Pons (tissue), 1 donor: ENCODE data around the gene ABTB2.
"Not testable (repeated sequence)": the region's sequence is repeated elsewhere in the genome, so short reads cannot be mapped to it uniquely, and the experiment has no call there.

Experiments used
- DNase-seq: peaks from one replicate; pipeline ENCODE4 v3.0.0-alpha.2; 2016; ENCODE audit warnings: low spot score

The ABTB2 gene

DNA sequence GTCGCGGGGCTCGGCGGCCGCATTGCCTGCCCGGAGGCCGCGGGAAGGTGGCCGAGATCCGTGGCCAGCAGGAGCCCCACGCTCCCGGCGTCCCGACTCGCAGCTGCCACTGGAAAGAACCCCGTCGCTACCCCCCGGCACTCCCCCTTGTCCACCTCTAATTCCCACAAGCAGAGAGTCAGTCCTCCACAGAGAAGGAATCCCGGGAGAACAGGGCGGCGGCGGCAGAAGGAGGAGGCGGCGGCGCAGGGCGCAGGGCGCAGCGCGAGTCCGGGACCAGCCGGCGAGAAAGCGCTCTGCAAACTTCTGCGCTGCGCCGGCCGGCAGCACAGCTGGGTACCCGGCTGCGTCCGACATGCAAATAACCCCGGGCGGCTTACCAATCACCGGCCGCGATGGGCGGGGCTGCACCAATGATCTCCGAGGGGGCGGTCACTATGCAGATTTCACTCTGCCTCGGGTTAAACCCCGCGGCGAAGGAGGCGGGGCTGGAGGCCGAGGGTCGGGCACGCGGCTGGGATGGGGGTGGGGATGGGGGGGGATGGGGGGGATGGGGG, at the start of gene ABTB2:
TSS of gene ABTB2 (minus strand) at position 310 of the 557 bp plus-strand sequence.
- peak; percentile 96 for DNase-seq

DNA sequence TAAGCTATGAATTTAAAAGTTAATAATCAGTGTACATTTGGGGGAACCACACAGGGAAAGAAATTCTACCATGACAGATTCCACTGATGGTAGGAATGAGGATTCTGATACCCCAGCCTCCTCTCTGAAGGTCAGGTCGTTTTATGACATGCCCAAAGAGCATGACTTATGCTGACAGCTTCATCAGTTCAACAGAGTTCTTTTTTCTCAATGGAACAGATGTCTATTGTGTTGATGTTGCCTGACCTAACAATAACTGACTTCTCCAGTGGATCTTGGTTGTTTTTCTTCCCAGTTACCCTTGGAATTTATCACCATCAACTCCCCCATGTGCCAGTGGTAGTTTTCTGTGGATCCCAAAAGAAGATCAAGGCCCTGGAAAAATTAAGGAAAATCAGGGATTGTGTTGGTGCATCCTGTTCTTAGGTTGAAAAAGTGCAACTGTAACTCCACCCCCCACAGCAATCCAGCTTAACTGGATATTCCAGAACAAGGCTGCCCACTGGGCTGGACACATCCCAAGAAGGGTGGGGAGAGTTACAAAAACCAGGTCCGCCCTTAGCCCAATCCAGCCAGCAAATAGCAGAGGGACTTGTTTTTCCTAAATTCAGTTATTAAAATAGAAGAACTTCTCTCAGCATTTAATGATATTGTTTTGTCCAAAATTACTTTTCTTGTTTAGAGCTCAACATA, 49.5 kb upstream of the ABTB2 start:
- DNase-seq, result peak; percentile 84

DNA sequence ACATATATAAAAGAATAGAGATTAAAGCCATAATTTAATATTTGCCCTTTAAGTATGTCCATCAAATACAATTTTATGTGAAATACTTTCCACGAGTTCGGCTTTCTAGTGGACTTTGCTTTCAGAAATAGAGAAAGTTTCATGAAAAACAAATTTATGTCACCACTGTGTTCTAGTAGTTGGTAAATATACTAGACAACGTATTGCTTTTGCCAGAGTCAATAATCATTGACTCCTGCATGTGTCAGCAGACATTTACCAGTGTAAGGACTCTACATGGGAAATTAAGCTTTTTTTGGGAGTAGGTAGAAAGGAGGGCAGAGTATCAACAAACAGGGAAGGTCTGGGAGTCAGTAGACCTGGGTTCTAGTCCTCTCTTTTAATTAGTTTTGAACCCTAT, 48.6 kb upstream of the ABTB2 start:
- no peak for DNase-seq

DNA sequence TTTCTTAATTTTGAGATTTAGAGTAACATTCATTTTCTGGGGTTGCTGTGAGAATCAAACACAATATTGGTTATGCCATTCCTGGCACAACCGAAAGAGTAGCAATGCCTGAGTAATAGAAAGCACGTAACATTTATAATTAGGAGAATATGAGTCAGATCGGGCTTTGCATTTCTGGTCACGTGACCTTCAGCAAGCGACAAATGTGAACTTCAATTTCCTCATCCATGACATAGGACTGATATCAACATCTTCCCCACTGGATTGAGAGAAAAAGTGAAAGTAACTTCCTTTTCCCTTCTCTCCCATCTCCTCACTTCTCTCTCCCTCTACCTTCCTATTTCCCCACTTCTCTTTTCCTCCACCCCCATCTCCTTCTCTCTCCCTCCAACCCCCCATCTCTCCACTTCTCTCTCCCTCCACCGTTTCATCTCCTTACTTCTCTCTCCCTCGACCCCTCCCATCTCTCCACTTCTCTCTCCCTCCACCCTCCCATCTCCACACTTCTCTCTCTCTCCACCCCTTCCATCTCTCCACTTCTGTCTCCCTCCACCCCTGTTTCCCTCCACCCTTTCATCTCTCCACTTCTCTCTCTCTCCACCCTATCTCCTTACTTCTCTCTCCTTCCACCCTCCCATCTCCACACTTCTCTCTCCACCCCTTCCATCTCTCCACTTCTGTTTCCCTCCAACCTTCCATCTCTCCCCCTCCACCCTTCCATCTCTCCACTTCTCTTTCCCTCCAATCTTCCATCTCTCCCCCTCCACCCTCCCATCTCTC, 47.5 kb upstream of the ABTB2 start:
- no peak for DNase-seq

DNA sequence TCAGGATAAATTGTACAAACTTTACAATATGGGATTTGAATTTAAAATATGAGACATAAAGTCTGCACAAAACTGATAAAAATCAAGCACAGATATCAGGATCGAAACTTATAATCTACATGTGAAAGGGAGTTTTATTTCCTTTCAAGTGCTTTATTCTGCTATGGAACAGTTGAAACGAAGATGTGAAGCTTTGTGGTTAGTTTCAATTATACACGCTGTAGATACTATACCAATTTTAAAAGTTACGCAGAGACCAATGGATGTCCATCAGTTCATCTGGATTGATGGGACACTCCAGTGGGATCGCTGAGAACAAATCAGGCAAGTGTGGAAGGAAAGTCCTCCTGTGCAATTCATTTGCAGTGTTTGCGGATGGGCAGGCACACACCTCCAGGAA, 46.5 kb upstream of the ABTB2 start:
- DNase-seq, result no peak

DNA sequence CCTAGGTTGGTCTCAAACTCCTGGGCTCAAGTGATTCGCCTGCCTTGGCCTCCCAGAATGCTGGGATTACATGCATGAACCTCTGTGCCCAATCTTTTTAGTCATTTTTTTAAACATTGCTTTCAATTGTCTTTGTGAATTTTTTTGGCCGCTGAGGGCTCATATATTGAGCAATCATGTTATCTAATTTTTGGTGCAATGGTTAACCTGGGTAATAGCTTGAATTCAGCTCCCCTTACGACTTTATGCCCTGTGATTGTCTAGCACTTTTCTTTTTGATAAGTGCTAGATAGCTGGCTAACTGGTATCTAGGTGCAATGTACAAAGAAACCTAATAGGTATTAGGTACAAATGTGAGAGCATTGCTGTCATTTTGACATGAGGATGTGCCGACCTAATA, 45.6 kb upstream of the ABTB2 start:
- no peak for DNase-seq

DNA sequence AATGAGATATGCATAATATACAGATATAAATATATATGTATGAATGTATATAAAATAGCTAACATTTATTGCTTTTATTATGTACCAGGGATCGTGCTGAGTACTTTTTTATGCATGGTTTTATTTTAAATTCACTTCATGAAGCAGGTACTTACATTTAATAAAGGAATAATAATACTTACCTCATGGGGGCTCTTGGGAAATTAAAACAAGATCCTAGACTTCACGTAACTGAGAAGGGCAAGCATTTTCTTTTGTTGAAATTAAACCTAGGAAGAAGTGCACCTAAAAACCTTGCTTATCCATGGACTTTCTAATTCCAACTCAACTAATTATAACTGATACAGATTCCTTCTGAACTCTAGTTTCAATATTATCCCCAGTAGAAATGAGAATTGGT, 40.0 kb upstream of the ABTB2 start:
- no peak for DNase-seq

DNA sequence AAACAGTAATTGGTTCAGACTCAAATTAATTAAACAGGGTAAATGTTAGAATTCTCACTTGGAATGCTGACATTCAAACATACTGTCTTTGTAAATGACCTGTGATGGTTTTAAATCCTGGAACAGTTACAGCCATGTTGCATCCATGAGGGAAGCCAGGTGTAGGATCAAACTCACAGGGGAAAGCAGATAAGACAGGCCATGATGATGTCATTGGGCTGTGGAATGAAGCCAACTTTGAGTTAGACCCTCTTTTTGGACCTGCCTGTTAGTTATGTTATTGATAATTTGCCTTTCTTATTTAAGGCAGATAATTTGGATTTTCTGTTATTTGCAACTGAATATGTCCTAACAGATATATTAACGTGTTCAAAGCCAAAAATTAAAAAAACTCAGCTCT, 39.3 kb upstream of the ABTB2 start:
- no peak for DNase-seq

DNA sequence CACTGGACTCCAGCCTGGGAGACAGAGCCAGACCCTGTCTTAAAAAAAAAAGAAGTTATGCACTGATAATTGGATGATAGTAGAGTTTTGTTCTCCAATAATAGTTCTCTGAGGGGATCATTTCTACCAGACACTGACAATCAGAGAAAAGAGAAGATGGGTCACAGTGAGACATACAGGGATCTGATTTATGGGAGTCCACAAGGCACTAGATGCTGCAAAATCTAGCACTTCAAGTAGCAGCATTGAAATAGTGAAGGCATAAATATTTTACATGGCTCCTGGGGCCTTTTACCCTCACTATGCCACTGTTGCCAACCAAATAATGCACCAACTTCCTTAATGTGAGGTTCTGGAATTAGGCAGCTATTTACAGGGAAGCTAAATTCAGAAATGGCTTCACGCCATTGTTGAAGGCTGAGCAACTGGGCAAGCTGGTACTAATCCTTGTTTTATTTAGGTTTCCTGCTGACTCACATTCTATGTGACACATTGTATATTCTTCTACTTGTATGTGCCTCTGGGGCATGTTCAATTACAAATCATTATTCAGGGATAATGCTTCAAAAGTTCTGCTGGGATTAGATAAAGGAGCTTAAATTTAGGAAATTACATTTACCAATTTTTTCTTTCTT, 38.2 kb upstream of the ABTB2 start:
- no peak for DNase-seq

DNA sequence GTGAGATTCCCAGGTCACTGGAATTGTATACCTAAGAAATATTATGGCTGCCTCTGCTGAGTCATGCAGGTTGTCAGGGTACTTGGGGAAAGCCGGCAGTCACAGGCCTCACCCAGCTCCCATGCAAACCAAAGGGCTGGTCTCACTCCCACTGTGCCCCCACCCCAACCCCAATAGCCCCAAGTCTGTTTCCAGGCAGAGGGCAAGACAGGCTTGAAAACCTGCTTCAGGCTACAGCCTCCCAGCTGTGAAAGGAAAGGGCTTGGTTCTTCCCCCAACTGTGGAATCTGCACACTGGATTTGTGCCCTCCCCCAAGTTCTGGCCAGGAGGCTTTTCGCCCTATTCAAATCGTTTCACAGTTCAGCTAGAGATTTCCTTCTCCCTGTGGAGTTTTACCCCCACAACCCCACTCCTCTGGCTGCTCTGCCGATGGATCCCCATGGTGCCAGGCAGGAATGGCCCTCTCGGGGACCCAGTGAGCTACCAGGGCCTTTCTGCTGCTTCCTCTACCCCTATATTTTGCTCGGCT, 37.0 kb upstream of the ABTB2 start:
- no peak for DNase-seq

DNA sequence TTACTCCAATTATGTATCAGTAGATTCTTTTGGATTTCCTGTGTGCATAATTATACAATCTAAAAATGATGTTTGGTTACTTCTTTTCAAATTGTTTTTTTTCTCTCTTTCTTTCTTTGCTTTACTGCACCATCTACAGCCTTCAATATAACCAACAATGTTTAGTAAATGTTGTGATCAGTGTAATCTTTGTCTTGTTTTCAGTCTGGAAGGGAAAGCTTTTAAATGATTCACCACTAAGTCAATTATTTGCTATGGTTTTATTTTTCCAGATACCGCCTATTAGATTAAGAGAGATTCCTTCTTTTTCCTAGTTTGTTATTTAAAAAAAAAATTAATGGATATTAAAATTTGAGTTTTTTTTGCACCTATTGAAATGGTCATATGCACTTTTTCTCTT, 29.8 kb upstream of the ABTB2 start:
- no peak for DNase-seq

DNA sequence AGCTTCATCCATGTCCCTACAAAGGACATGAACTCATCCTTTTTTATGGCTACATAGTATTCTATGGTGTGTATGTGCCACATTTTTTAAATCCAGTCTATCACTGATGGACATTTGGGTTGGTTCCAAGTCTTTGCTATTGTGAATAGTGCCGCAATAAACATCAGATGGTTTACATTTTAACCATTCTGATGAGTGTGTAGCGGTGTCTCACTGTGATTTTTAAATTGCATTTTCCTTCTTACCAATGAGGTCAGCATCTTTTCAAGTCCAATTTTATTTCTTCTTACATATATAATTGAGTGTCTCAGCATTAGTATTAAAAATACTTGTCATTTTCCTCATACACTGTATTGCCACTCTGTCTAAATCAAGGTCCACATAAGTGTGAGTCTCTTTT, 28.5 kb upstream of the ABTB2 start:
- not testable (repeated sequence) for DNase-seq

DNA sequence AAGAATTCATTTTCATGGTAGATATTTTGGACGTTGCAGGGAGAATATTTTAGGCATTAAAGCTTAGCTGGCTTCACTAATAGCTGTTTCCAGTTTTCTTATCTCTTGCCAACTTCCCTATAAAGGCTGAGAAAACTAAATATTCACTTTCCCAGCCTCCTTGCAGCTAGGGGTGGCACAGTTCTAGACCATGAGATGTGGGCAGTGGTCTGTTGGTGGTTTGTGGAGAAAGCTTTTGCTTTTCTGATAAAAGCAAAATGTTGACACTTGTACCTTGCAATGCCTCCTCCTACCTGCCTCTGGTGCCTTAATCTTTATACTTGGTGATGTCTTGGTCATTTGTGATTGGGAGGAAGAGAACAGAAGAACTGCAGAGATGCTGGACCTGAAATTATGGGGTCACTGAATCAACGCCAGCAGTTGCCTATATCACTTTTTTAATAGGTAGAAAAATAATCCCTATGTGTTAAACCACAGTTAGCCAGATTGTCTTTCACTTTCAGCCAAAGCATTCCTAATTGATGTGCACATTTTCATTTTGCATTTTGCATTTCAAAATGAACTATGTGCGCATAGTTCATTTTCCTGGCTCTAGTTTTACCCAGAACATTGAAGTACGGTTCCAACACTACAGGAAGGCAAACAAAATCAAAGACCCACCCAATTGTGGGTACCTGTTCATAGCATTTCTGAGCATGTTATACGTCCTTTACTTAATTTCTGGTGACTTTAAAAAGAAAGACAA, 24.9 kb upstream of the ABTB2 start:
- no peak for DNase-seq

DNA sequence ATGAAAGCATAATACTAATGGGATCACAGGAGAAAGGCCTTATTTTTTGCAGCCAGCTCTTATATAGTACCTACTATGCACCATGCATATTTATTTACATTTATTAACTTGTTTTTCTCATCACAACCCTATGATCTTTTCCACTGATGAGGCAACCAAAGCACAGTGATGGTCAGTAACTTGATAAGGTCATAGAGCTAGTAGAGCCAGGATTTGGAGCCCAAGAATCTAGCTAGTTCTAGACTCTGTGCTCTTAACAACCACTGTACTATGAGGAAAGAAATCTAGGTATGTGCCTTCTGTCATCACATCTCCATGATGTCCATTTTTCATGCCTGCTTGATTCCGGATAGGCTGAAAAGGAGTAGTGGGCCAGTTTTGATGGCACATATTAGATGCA, 24.0 kb upstream of the ABTB2 start:
- DNase-seq, result no peak

DNA sequence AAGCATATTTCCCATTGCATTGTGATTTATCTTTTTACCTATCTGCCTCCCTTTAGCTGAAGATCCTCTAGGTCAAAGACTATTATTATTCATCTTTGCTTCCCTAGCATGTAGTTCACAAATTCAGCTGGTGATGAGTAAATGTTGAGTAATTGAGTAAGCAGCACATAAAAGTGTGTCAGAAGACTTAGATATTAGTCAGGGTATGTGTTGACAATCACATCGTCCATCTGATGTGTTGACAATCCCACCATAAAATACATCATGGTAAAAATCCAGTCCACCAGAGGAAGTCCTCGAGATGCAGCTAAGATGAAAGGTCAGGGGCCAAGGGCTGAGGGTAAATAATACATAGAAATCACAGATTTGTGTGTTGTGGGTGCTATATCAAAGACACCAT, 22.9 kb upstream of the ABTB2 start:
- no peak for DNase-seq

DNA sequence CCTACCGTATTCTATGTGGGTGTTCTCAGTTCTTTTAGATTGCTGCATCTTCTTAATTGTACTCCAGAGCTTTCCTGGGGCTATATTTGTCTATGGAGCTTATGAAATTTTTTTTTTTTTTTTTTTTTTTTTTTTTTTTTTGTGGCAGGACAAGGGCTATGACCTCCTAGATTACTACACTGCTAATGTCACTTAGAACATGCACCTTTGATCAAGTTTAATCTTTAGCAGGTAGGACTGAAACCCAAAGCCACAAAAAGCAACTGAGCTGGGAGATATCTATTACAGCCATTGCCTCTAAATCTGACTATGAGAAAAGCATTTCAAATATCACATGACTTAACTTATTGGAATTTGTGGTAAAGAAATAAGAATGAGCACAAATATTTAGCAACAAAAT, 21.7 kb upstream of the ABTB2 start:
- no peak for DNase-seq

DNA sequence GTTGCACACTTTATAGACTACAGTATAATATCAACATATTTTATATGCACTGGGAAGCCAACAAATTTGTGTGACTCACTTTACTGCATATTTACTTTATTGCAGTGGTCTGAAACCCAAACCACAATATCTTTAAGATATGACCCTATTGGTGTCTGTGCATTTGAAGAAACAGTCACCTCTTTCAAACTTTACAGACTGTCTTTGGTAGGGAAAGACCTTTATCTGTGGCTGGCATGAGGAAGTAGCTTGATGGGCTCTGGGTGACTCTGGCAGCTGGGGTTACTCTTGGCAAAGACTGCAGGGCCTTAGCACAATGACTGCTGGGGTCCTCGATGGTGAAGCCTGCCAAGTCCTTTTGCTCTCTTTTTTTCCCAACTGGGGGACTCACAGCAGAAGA, 21.3 kb upstream of the ABTB2 start:
- DNase-seq, result no peak

DNA sequence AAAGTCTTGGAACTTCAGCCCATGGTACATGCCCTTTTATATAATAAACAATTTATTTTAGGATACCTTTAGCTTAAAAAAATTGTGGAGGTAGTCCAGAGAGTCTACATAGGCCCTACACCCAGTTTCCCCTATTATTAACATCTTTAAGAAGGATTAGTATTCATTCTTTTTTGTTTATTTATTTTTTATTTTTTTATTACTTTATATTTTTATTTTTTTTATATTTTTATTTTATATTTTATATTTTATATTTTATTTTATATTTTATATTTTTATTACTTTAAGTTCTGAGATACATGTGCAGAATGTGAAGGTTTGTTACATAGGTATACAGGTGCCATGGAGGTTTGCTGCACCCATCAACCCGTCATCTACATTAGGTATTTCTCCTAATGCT, 15.9 kb upstream of the ABTB2 start:
- DNase-seq, result no peak

DNA sequence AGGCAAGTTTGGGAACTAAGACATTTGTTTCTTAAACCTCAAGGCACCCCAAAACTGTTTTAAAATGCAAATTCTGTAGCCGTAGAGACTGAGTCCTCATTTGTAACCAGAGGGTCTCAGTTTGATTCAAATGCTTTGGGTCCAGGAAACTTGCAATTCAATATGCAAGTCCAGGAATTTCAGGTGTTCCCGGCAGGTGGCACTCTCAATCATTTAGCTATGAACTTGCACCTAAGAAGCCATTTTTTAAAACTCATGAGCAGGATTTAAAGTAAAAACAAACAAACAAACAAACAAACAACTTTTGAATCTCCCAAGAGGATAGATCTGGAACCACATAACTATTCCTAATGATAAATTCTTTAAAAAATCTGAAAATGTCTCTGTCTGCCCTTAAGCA, 8.7 kb upstream of the ABTB2 start:
- DNase-seq, result no peak

DNA sequence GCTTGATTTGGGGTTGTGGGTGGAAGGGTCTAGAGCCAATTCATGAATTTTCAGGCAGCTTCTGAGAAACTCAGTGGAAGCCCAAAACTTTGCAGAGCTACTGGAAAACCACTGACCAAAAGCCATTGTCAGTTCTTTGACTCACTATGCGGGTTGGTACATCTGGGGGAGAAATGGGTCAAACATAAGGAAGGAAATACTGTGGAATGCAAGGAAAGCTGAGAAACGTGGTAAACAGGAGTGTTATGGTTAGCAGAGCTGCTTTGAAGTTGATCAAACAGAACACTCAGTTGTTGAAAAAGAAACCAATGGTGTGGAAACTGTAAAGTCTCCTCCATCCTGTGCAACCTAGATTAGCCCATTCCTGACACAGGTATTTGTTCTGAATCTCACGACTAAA, 6.3 kb upstream of the ABTB2 start:
- no peak for DNase-seq

DNA sequence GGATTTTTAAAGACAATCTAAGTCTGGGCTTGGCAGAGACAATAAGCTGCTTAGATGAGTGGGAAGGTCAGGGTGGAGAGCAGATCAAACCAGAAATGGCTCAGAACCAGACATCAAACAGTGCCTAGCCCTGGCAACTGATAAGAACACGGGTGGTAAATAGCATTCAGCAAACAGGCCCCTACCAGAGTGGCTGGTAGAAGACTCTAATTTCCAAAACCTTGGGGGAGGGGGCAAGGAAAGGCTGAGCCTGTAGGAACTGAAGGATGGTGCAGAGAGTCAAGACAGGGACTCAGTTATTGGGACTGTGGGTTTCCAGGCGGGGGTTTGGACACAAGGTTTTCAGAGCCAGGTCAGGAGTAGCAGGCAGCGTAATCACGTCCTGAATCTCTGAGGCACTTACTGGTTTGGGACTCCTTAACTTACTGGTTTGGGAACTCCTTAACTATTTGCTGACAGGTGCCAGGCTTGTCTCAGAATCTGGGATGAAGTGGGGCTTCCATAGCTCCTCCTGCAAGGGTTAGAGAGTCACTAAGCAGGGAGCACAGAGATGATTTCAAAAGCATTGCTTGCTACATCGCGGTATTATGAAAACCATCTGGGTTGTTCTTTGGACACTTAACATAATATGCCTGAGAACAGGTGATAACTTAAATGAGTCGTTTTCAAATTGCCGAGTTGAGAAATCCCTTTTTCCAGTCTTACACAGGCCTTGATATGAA, 5.7 kb upstream of the ABTB2 start:
- no peak for DNase-seq
